Astrocyte (in vitro differentiated cells and primary cell): ENCODE data around the gene PARN. TPM values are rescaled to one million over a fixed set of nuclear protein-coding genes. Genes with fewer than 3 reads are reported as not detected.

ENCODE experiments used
- DNase-seq: peaks from one replicate; pipeline ENCODE4 v3.0.0-alpha.2; 2010; ENCODE audit warnings: low read depth
- FAIRE-seq: peaks from 2 replicates; lab custom pipeline; 2011; peaks lifted over from hg19 to GRCh38; lab: Jason Lieb, UNC
- H2AFZ ChIP-seq: 2 replicates; pipeline ENCODE4 v1.6.0; 2012; ENCODE audit warnings: low read depth, low read length, inconsistent platforms
- H3K27ac ChIP-seq: 2 replicates; pipeline ENCODE4 v1.5.1; 2011; ENCODE audit warnings: low read depth, low read length, inconsistent platforms
- H3K27me3 ChIP-seq: 2 replicates; pipeline ENCODE4 v1.6.0; 2011; ENCODE audit warnings: low read length, inconsistent platforms; ENCODE audit not compliant: insufficient read depth
- H3K36me3 ChIP-seq: 2 replicates; pipeline ENCODE4 v1.5.1; 2011; ENCODE audit warnings: low read length, inconsistent platforms; ENCODE audit not compliant: insufficient read depth
- H3K4me1 ChIP-seq: 2 replicates; pipeline ENCODE4 v1.5.1; 2011; ENCODE audit warnings: low read length, inconsistent platforms; ENCODE audit not compliant: insufficient read depth
- H3K4me2 ChIP-seq: 2 replicates; pipeline ENCODE4 v1.6.0; 2012; ENCODE audit warnings: low read length, inconsistent platforms
- H3K4me3 ChIP-seq: 2 replicates; pipeline ENCODE4 v1.5.1; 2011; ENCODE audit warnings: low read depth, mild to moderate bottlenecking, low read length, inconsistent platforms; ENCODE audit not compliant: insufficient read depth
- H3K79me2 ChIP-seq: 2 replicates; pipeline ENCODE4 v1.6.0; 2012; ENCODE audit warnings: mild to moderate bottlenecking, low read length, inconsistent platforms; ENCODE audit not compliant: insufficient read depth
- H3K9ac ChIP-seq: 2 replicates; pipeline ENCODE4 v1.6.0; 2012; ENCODE audit warnings: mild to moderate bottlenecking, low read length, inconsistent platforms
- H3K9me3 ChIP-seq: 2 replicates; pipeline ENCODE4 v1.5.1; 2012; ENCODE audit warnings: low read depth, mild to moderate bottlenecking, low read length, inconsistent platforms; ENCODE audit not compliant: insufficient read depth
- H4K20me1 ChIP-seq: 2 replicates; pipeline ENCODE4 v1.6.0; 2012; ENCODE audit warnings: low read length, inconsistent platforms; ENCODE audit not compliant: insufficient read depth
- H3K27ac Mint-ChIP-seq: one replicate; pipeline ENCODE4 v1.8.0; 2021; ENCODE audit warnings: mild to moderate bottlenecking, mixed read lengths; ENCODE audit not compliant: unreplicated experiment
- H3K27me3 Mint-ChIP-seq: one replicate; pipeline ENCODE4 v1.8.0; 2021; ENCODE audit warnings: low read depth, mixed read lengths; ENCODE audit not compliant: unreplicated experiment
- H3K36me3 Mint-ChIP-seq: one replicate; pipeline ENCODE4 v1.8.0; 2021; ENCODE audit warnings: low read depth, mixed read lengths; ENCODE audit not compliant: unreplicated experiment
- H3K4me1 Mint-ChIP-seq: one replicate; pipeline ENCODE4 v1.8.0; 2021; ENCODE audit warnings: low read depth, mixed read lengths; ENCODE audit not compliant: unreplicated experiment
- H3K4me3 Mint-ChIP-seq: one replicate; pipeline ENCODE4 v1.8.0; 2021; ENCODE audit warnings: mild to moderate bottlenecking, moderate library complexity, mixed read lengths; ENCODE audit not compliant: unreplicated experiment
- H3K9me3 Mint-ChIP-seq: one replicate; pipeline ENCODE4 v1.8.0; 2021; ENCODE audit warnings: mild to moderate bottlenecking, mixed read lengths; ENCODE audit not compliant: unreplicated experiment
- EZH2 ChIP-seq: IDR thresholded peaks from 2 replicates; pipeline ENCODE4 v1.6.1; 2012; ENCODE audit warnings: mild to moderate bottlenecking, low read length, inconsistent platforms; ENCODE audit not compliant: insufficient read depth
- total RNA-seq: library from RNA; stranded (reverse); gene quantifications from 2 replicates; pipeline ENCODE4 v1.2.1, GENCODE V29; 2021
- TF ChIP-seq, protein P1 (sequence below): IDR thresholded peaks from 2 replicates; pipeline ENCODE4 v1.5.1; 2011; ENCODE audit warnings: low read depth, mild to moderate bottlenecking, inconsistent platforms, low read length, moderate library complexity; ENCODE audit not compliant: insufficient read depth

Gene PARN
- total RNA-seq, 1 donor from 2014 or later = 26.1 TPM

- H2AFZ ChIP-seq = no peak overlapping the region
- FAIRE-seq (no peak), DNase-seq (no peak)
- no peaks in the 10 kb centered on the region for H3K9me3 ChIP-seq
- peak overlapping the region; percentile 56 for H3K4me2 ChIP-seq
- H3K27ac ChIP-seq = peak overlapping the region; percentile 79
- Mint-ChIP-seq H3K27me3 (no peaks in the 10 kb centered on the region), H3K9me3 (no peaks in the 10 kb centered on the region), H3K27ac (peak overlapping the region; percentile 97), H3K4me1 (peaks cover 30% of the 10 kb centered on the region), H3K4me3 (no peak overlapping the region), H3K36me3 (peaks cover 2% of the 10 kb centered on the region)
- H3K4me3 ChIP-seq = no peak overlapping the region
- H4K20me1 ChIP-seq = no peaks in the 10 kb centered on the region
- H3K4me1 ChIP-seq = peaks cover 28% of the 10 kb centered on the region
- peaks cover 2% of the 10 kb centered on the region for H3K79me2 ChIP-seq
- H3K27me3 ChIP-seq = no peaks in the 10 kb centered on the region
- TF ChIP-seq EZH2 = no peak
- TF ChIP-seq, protein P1, sequence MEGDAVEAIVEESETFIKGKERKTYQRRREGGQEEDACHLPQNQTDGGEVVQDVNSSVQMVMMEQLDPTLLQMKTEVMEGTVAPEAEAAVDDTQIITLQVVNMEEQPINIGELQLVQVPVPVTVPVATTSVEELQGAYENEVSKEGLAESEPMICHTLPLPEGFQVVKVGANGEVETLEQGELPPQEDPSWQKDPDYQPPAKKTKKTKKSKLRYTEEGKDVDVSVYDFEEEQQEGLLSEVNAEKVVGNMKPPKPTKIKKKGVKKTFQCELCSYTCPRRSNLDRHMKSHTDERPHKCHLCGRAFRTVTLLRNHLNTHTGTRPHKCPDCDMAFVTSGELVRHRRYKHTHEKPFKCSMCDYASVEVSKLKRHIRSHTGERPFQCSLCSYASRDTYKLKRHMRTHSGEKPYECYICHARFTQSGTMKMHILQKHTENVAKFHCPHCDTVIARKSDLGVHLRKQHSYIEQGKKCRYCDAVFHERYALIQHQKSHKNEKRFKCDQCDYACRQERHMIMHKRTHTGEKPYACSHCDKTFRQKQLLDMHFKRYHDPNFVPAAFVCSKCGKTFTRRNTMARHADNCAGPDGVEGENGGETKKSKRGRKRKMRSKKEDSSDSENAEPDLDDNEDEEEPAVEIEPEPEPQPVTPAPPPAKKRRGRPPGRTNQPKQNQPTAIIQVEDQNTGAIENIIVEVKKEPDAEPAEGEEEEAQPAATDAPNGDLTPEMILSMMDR = no peak
- no peaks in the 10 kb centered on the region for H3K36me3 ChIP-seq
- H3K9ac ChIP-seq = peak overlapping the region; percentile 48
Observed at GRCh38 chr16:14511800-14512135, 118.3 kb downstream of the PARN start.

DNA sequence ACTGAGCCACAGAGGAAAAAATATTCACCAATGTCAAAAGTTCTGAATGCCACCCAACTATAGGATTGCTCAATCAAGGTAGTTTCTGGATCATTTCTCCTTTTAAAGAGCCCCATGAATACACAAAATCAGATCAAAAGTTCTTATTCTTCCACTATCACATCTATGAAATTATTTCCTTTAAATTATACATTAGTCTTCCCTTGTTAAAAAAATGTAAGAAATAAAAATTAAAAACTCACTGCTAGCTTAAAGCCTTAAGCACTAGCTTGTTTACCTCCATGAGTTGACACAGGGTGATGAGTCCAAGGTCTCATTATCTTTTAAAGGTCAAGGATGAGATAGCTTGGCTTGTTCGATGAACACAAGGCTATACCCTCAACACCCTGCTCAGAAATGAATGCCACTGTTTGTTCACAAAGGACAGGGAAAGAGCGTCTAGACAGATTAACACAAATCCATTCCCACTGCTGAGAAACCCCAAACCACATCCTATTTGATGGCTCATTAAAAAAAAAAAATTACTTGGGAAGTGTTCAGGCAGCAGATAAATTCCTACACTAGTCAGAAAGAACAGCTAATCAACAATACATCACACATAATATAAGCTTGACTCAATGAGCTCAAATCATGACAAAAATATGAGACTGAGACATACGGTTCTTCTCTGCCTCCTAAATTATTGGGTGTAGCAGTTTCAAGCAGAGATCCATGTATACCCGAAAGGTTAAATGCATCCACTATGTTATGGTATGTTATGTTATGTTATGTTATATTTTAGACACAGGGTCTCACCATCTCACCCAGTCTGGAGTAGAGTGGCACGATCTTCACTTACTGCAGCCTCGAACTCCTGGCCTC lies 118.9 kb downstream of the PARN start:
- Mint-ChIP-seq H3K27me3 (no peaks in the 10 kb centered on the region), H3K9me3 (no peaks in the 10 kb centered on the region), H3K4me3 (peak overlapping the region; percentile 74), H3K36me3 (peaks cover 2% of the 10 kb centered on the region), H3K27ac (peak overlapping the region; percentile 97), H3K4me1 (peaks cover 34% of the 10 kb centered on the region)
- peak overlapping the region; percentile 79 for H3K27ac ChIP-seq
- no peak overlapping the region for H2AFZ ChIP-seq
- no peaks in the 10 kb centered on the region for H3K36me3 ChIP-seq
- no peaks in the 10 kb centered on the region for H4K20me1 ChIP-seq
- no peaks in the 10 kb centered on the region for H3K27me3 ChIP-seq
- peak overlapping the region; percentile 56 for H3K4me2 ChIP-seq
- H3K9ac ChIP-seq = peak overlapping the region; percentile 48
- H3K4me1 ChIP-seq = peaks cover 29% of the 10 kb centered on the region
- FAIRE-seq (peak; percentile 66), DNase-seq (peak; percentile 97)
- H3K9me3 ChIP-seq = no peaks in the 10 kb centered on the region
- peaks cover 2% of the 10 kb centered on the region for H3K79me2 ChIP-seq
- TF ChIP-seq EZH2 = no peak
- TF ChIP-seq, protein P1 = no peak
- H3K4me3 ChIP-seq = no peak overlapping the region

DNA sequence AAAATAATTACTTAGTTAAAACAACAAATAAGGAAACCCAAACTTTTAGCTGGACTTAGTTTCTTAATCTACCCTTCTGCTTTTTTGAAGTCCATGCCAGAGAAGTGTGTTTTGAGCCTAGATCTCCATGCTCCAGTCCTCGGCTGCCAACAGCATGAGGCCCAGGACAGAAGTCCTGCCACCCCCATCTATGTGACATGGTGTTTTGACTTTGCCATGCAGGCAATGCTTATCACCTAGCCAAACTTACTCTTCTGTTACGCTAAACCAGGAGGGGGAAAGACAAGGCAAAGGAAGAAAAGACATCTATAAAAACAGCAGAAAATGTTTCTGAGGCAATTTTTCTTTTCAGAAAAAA lies 119.5 kb downstream of the PARN start:
- H2AFZ ChIP-seq = no peak overlapping the region
- no peaks in the 10 kb centered on the region for H3K36me3 ChIP-seq
- no peaks in the 10 kb centered on the region for H3K9me3 ChIP-seq
- peak overlapping the region; percentile 56 for H3K4me2 ChIP-seq
- H4K20me1 ChIP-seq = no peaks in the 10 kb centered on the region
- no peaks in the 10 kb centered on the region for H3K27me3 ChIP-seq
- H3K9ac ChIP-seq = peak overlapping the region; percentile 47
- Mint-ChIP-seq H3K4me1 (peaks cover 40% of the 10 kb centered on the region), H3K36me3 (peaks cover 2% of the 10 kb centered on the region), H3K4me3 (peak overlapping the region; percentile 74), H3K9me3 (no peaks in the 10 kb centered on the region), H3K27me3 (no peaks in the 10 kb centered on the region), H3K27ac (peak overlapping the region; percentile 97)
- FAIRE-seq (no peak), DNase-seq (no peak)
- H3K4me3 ChIP-seq = no peak overlapping the region
- TF ChIP-seq EZH2 = no peak
- TF ChIP-seq, protein P1 = no peak
- peaks cover 2% of the 10 kb centered on the region for H3K79me2 ChIP-seq
- peak overlapping the region; percentile 79 for H3K27ac ChIP-seq
- H3K4me1 ChIP-seq = peaks cover 34% of the 10 kb centered on the region
